Measurements from ENCODE around the gene LRP2.

LRP2 gene

DNA sequence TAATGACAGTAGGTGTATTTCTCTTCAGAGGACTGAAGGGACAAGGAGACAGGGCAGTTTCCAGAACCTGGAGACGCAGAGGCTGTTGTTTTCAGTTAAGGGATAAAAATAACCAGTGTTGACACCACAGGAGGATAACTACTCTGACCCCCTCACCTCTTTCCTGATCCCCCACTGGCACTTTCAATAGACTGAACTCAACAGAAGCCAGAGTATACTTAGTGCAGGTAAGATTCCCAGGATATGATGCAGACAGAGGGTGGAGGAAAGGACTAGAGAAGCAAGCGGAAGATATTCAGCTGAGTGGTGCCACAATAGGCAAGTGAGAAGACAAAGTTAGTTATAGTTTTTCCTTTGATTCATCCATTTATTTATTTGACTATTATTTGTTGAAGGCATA is 273.2 kb downstream of the LRP2 start:
- H3K27me3 ChIP-seq (ENCODE audit: insufficient read depth, low read depth), result no peaks in the 10 kb centered on the region
- H3K4me3 ChIP-seq (IDR thresholded peaks at IDR 0.05; ENCODE audit: insufficient read depth, low read depth, low read length), result no peak overlapping the region
- no peak overlapping the region for H3K27ac ChIP-seq
- no peak for TF ChIP-seq CTCF (conservative IDR thresholded peaks at IDR 0.05; ENCODE audit: low read depth, low read length)
- no peaks in the 10 kb centered on the region for H4K20me1 ChIP-seq (ENCODE audit: insufficient read depth)
- H2AFZ ChIP-seq (ENCODE audit: low read depth), result no peak overlapping the region
- no peak overlapping the region for H3K4me2 ChIP-seq
- no peaks in the 10 kb centered on the region for H3K36me3 ChIP-seq (ENCODE audit: insufficient read depth)
- H3K9ac ChIP-seq, result no peak overlapping the region
- no peaks in the 10 kb centered on the region for H3K4me1 ChIP-seq (ENCODE audit: low read depth, poor library complexity, severe bottlenecking)
- H3K79me2 ChIP-seq (ENCODE audit: insufficient read depth, low read depth), result no peaks in the 10 kb centered on the region

DNA sequence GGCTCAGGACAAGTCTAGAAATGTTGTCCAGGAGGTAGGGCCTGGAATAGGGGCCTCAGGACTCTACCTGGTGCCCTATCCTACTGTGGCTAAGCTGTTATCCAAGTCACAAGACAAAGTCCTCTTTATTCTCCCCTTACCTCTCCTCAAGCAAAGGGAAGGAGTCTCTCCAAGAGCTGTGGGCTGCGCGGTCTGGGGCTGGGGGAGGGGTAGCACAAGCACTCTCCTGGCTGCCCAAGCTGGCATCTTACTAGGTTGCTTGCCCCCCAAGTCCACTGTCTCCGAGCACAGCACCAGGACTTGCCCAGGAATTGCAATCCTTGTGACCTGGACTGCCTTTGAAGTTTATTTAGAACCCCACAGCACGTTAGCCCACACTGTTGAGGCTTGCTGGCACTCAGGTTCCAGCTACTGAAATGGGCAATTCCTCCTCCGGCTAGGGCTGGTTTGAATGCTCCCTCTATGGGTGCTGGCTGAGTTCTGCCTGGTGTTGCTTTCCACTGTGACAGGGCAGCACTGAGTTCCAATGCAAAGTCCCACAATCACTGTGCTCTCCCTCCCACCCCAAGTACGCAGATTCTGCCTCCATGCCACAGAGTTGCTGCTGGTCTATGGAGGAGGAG is 274.5 kb downstream of the LRP2 start:
- Histone ChIP-seq H3K36me3 (ENCODE audit: insufficient read depth) (no peaks in the 10 kb centered on the region), H4K20me1 (ENCODE audit: insufficient read depth) (no peaks in the 10 kb centered on the region), H3K4me2 (no peak overlapping the region), H3K79me2 (ENCODE audit: insufficient read depth, low read depth) (no peaks in the 10 kb centered on the region), H3K4me1 (ENCODE audit: low read depth, poor library complexity, severe bottlenecking) (no peaks in the 10 kb centered on the region), H3K27me3 (ENCODE audit: insufficient read depth, low read depth) (no peaks in the 10 kb centered on the region), H2AFZ (ENCODE audit: low read depth) (no peak overlapping the region), H3K9ac (no peak overlapping the region), H3K4me3 (IDR thresholded peaks at IDR 0.05; ENCODE audit: insufficient read depth, low read depth, low read length) (no peak overlapping the region), H3K27ac (no peak overlapping the region)
- TF ChIP-seq CTCF (conservative IDR thresholded peaks at IDR 0.05; ENCODE audit: low read depth, low read length), result no peak

GRCh38 chr2:169086893-169087467 is 275.4 kb downstream of the LRP2 start:
- no peaks in the 10 kb centered on the region for H4K20me1 ChIP-seq (ENCODE audit: insufficient read depth)
- H2AFZ ChIP-seq (ENCODE audit: low read depth), result no peak overlapping the region
- H3K79me2 ChIP-seq (ENCODE audit: insufficient read depth, low read depth), result no peaks in the 10 kb centered on the region
- H3K4me1 ChIP-seq (ENCODE audit: low read depth, poor library complexity, severe bottlenecking), result no peaks in the 10 kb centered on the region
- H3K4me3 ChIP-seq (IDR thresholded peaks at IDR 0.05; ENCODE audit: insufficient read depth, low read depth, low read length), result no peak overlapping the region
- TF ChIP-seq CTCF (conservative IDR thresholded peaks at IDR 0.05; ENCODE audit: low read depth, low read length), result no peak
- no peaks in the 10 kb centered on the region for H3K27me3 ChIP-seq (ENCODE audit: insufficient read depth, low read depth)
- no peak overlapping the region for H3K9ac ChIP-seq
- H3K4me2 ChIP-seq, result no peak overlapping the region
- no peaks in the 10 kb centered on the region for H3K36me3 ChIP-seq (ENCODE audit: insufficient read depth)
- no peak overlapping the region for H3K27ac ChIP-seq

DNA sequence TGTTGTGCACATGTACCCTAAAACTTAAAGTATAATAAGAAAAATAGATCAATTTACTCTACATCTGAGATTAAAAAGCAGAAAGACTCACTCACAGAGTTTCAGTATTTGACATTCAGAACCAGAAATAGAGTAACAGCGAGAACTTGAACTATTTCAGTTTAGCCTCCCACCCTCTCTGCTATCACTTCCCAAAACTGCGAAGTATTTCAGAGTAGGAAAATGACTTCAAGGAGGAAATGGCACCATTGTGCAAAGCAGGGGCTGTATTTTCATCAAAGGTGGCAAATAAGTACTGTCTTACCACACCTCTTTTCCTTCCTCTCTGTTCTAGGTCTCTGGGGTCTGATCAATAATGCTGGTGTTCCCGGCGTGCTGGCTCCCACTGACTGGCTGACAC is 279.3 kb downstream of the LRP2 start:
- no peak for TF ChIP-seq CTCF (conservative IDR thresholded peaks at IDR 0.05; ENCODE audit: low read depth, low read length)
- Histone ChIP-seq H3K36me3 (ENCODE audit: insufficient read depth) (no peaks in the 10 kb centered on the region), H3K9ac (no peak overlapping the region), H2AFZ (ENCODE audit: low read depth) (no peak overlapping the region), H3K4me1 (ENCODE audit: low read depth, poor library complexity, severe bottlenecking) (no peaks in the 10 kb centered on the region), H3K4me3 (IDR thresholded peaks at IDR 0.05; ENCODE audit: insufficient read depth, low read depth, low read length) (no peak overlapping the region), H3K27me3 (ENCODE audit: insufficient read depth, low read depth) (no peaks in the 10 kb centered on the region), H4K20me1 (ENCODE audit: insufficient read depth) (no peaks in the 10 kb centered on the region), H3K79me2 (ENCODE audit: insufficient read depth, low read depth) (no peaks in the 10 kb centered on the region), H3K4me2 (no peak overlapping the region), H3K27ac (no peak overlapping the region)
